Activated B cell treated with CpG ODN at 0.5 μM for 24 hours (primary cell): ENCODE results near the gene SCG5. TPM values are rescaled to one million over a fixed set of nuclear protein-coding genes. Genes with fewer than 3 reads are reported as not detected.

Experiments
- ATAC-seq: fragments of 200-7000 bp; cut with Tn5 transposase; one replicate; pipeline ENCODE4 v1.10.0; 2021; ENCODE audit warnings: low read depth, mild to moderate bottlenecking, moderate library complexity
- CTCF ChIA-PET: fragments of 350-600 bp; sonication (Branson Sonifier 250); formaldehyde crosslinking; loops from one replicate; lab custom pipeline; 2021; ENCODE audit warnings: antibody characterized with exemption; lab: Charles Lee
- POLR2A ChIA-PET: fragments of 350-600 bp; sonication (Branson Sonifier 250); formaldehyde crosslinking; loops from one replicate; lab custom pipeline; 2021; ENCODE audit warnings: antibody characterized with exemption; lab: Charles Lee
- DNase-seq: peaks from one replicate; pipeline ENCODE4 v3.0.0; 2022
- H3K27ac Mint-ChIP-seq: one replicate; pipeline ENCODE4 v1.8.0; 2020; ENCODE audit warnings: mixed read lengths
- H3K27me3 Mint-ChIP-seq: one replicate; pipeline ENCODE4 v1.8.0; 2021; ENCODE audit warnings: mixed read lengths
- H3K36me3 Mint-ChIP-seq: one replicate; pipeline ENCODE4 v1.8.0; 2021; ENCODE audit warnings: low read depth, mixed read lengths
- H3K4me1 Mint-ChIP-seq: one replicate; pipeline ENCODE4 v1.8.0; 2021; ENCODE audit warnings: mixed read lengths
- H3K4me3 Mint-ChIP-seq: one replicate; pipeline ENCODE4 v1.8.0; 2020; ENCODE audit warnings: mild to moderate bottlenecking, mixed read lengths
- H3K9me3 Mint-ChIP-seq: one replicate; pipeline ENCODE4 v1.8.0; 2020; ENCODE audit warnings: mixed read lengths
- CTCF ChIP-seq: fragments of 200-600 bp; IDR thresholded peaks from one replicate; pipeline ENCODE4 v1.8.0; 2022; ENCODE audit warnings: antibody characterized with exemption, mild to moderate bottlenecking
- intact Hi-C: fragments of 100-400 bp; cut with micrococcal nuclease; formaldehyde crosslinking; loops from one replicate; pipeline ENCODE4 v1.15.1; 2024
- total RNA-seq: library from RNA; stranded (reverse); gene quantifications from 2 replicates; pipeline ENCODE4 v1.2.3, GENCODE V29; 2022

SCG5 gene
- total RNA-seq, 1 donor from 2014 or later: 0.27 TPM

GRCh38 chr15:32723171-32723948, 81.8 kb downstream of the SCG5 start:
- H3K4me3 Mint-ChIP-seq: no peak overlapping the region
- ATAC-seq (peak; percentile 40), DNase-seq (no peak)
- peaks cover 18% of the 10 kb centered on the region for H3K4me1 Mint-ChIP-seq
- H3K27ac Mint-ChIP-seq: no peak overlapping the region
- no peak for TF ChIP-seq CTCF
- intact Hi-C loops: no loop called here
- CTCF ChIA-PET: no interaction called here
- H3K9me3 Mint-ChIP-seq: peaks cover 5% of the 10 kb centered on the region
- POLR2A ChIA-PET: no interaction called here
- H3K27me3 Mint-ChIP-seq: peaks cover 29% of the 10 kb centered on the region
- H3K36me3 Mint-ChIP-seq: no peaks in the 10 kb centered on the region

GRCh38 chr15:32729700-32730395, 88.3 kb downstream of the SCG5 start:
- intact Hi-C loops: no loop called here
- ATAC-seq (no peak), DNase-seq (no peak)
- H3K4me3 Mint-ChIP-seq: no peak overlapping the region
- ChIA-PET POLR2A (no interaction called here), CTCF (no interaction called here)
- TF ChIP-seq CTCF: no peak
- H3K27me3 Mint-ChIP-seq: peaks cover 20% of the 10 kb centered on the region
- no peaks in the 10 kb centered on the region for H3K36me3 Mint-ChIP-seq
- peaks cover 5% of the 10 kb centered on the region for H3K9me3 Mint-ChIP-seq
- H3K27ac Mint-ChIP-seq: no peak overlapping the region
- H3K4me1 Mint-ChIP-seq: no peaks in the 10 kb centered on the region

GRCh38 chr15:32730677-32731654, 89.5 kb downstream of the SCG5 start:
- H3K4me1 Mint-ChIP-seq: no peaks in the 10 kb centered on the region
- ATAC-seq: peak; percentile 54

GRCh38 chr15:32732574-32733157, 91.2 kb downstream of the SCG5 start:
- no peak overlapping the region for H3K4me3 Mint-ChIP-seq
- H3K4me1 Mint-ChIP-seq: no peaks in the 10 kb centered on the region
- DNase-seq (no peak), ATAC-seq (no peak)
- CTCF ChIA-PET: no interaction called here
- no peaks in the 10 kb centered on the region for H3K9me3 Mint-ChIP-seq
- intact Hi-C loops: no loop called here
- no peak for TF ChIP-seq CTCF
- H3K36me3 Mint-ChIP-seq: no peaks in the 10 kb centered on the region
- H3K27ac Mint-ChIP-seq: no peak overlapping the region
- H3K27me3 Mint-ChIP-seq: peaks cover 28% of the 10 kb centered on the region
- POLR2A ChIA-PET: no interaction called here

More at GRCh38 chr15:32730677-32731654, 89.5 kb downstream of the SCG5 start:
- no peak for DNase-seq
- CTCF ChIA-PET: no interaction called here
- no peak overlapping the region for H3K27ac Mint-ChIP-seq
- TF ChIP-seq CTCF: no peak
- POLR2A ChIA-PET: no interaction called here
- intact Hi-C loops: no loop called here
- H3K27me3 Mint-ChIP-seq: peaks cover 24% of the 10 kb centered on the region
- peak overlapping the region; percentile 17 for H3K4me3 Mint-ChIP-seq
- peaks cover 5% of the 10 kb centered on the region for H3K9me3 Mint-ChIP-seq
- H3K36me3 Mint-ChIP-seq: no peaks in the 10 kb centered on the region
